AG09309 (cell line): ENCODE measurements around the gene FKBP9.
A peak's percentile ranks its signal among the peaks of the same experiment; 100 is the strongest.
"Not testable (repeated sequence)": the region's sequence is repeated elsewhere in the genome, so short reads cannot be mapped to it uniquely, and the experiment has no call there.

Experiments used
- DNase-seq: peaks from one replicate; pipeline ENCODE4 v3.0.0-alpha.2; 2010; ENCODE audit warnings: low read depth
- H3K4me3 ChIP-seq: 2 replicates; pipeline ENCODE4 v1.5.1; 2011; ENCODE audit warnings: mild to moderate bottlenecking, low read depth, low read length, moderate library complexity; ENCODE audit not compliant: control insufficient read depth
- TF ChIP-seq, protein P1 (sequence below): IDR thresholded peaks from 2 replicates; pipeline ENCODE4 v1.5.1; 2011; ENCODE audit warnings: mild to moderate bottlenecking, low read depth, low read length, inconsistent platforms; ENCODE audit not compliant: insufficient read depth, control insufficient read depth; ENCODE audit errors: missing control alignments

Gene FKBP9, protein sequence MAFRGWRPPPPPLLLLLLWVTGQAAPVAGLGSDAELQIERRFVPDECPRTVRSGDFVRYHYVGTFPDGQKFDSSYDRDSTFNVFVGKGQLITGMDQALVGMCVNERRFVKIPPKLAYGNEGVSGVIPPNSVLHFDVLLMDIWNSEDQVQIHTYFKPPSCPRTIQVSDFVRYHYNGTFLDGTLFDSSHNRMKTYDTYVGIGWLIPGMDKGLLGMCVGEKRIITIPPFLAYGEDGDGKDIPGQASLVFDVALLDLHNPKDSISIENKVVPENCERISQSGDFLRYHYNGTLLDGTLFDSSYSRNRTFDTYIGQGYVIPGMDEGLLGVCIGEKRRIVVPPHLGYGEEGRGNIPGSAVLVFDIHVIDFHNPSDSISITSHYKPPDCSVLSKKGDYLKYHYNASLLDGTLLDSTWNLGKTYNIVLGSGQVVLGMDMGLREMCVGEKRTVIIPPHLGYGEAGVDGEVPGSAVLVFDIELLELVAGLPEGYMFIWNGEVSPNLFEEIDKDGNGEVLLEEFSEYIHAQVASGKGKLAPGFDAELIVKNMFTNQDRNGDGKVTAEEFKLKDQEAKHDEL

GRCh38 chr7:32957326-32958045, at the start of gene FKBP9:
FKBP9 (plus strand) TSS chr7:32957440; CDS start chr7:32957574, 134 bp downstream.
- H3K4me3 ChIP-seq = peak within 1 kb of the TSS; percentile 86
- TF ChIP-seq, protein P1, sequence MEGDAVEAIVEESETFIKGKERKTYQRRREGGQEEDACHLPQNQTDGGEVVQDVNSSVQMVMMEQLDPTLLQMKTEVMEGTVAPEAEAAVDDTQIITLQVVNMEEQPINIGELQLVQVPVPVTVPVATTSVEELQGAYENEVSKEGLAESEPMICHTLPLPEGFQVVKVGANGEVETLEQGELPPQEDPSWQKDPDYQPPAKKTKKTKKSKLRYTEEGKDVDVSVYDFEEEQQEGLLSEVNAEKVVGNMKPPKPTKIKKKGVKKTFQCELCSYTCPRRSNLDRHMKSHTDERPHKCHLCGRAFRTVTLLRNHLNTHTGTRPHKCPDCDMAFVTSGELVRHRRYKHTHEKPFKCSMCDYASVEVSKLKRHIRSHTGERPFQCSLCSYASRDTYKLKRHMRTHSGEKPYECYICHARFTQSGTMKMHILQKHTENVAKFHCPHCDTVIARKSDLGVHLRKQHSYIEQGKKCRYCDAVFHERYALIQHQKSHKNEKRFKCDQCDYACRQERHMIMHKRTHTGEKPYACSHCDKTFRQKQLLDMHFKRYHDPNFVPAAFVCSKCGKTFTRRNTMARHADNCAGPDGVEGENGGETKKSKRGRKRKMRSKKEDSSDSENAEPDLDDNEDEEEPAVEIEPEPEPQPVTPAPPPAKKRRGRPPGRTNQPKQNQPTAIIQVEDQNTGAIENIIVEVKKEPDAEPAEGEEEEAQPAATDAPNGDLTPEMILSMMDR = no peak
- no peak for DNase-seq

DNA sequence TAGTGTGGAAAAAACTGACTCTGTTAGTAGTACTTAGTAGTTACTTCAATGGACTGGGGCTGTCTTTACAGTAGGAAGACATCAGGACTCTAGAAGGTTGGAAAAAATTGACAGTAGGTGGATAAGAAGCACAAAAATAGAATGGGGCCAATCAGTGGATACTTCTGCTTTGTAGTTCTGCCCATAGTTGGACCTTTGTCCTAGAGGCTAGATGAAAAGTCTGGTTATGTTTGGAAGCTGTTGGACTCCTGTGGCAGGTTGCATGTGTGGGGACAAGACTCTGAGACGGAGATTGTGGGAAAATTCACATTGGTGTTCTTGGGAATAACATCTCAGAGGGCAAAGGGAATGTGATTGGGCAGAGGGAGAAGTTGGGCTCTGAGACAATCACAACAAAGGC, 47.0 kb upstream of the FKBP9 start:
- H3K4me3 ChIP-seq = no peak overlapping the region
- TF ChIP-seq, protein P1 = no peak
- DNase-seq = no peak

GRCh38 chr7:32914184-32914583, 43.1 kb upstream of the FKBP9 start:
- H3K4me3 ChIP-seq = no peak overlapping the region
- TF ChIP-seq, protein P1 = no peak
- no peak for DNase-seq

- H3K4me3 ChIP-seq = no peak overlapping the region
- TF ChIP-seq, protein P1 = no peak
- no peak for DNase-seq
Measured at GRCh38 chr7:32915041-32915536, 42.2 kb upstream of the FKBP9 start.

DNA sequence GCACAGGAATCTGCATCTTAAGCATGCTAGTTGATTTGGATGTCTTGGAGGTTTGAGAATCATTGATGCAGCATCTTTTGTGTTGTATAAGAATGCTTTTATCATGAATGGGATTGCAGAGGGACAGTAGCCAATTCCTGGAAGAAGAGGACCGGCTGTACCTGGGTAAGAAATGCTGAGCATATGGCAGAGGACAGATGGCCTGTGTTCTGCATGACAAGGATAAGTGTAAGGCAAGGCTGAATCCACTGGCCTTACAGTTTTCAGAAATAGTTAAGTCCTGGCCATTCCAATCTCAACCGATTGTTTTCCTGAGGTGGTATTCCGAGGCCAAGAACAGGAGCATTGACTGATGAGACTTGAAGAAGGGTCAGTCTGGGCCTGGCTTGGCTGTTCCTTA, 41.2 kb upstream of the FKBP9 start:
- DNase-seq = no peak
- TF ChIP-seq, protein P1 = no peak
- H3K4me3 ChIP-seq = no peak overlapping the region

- not testable (repeated sequence) for H3K4me3 ChIP-seq, DNase-seq
Measured at GRCh38 chr7:32916994-32917393, 40.2 kb upstream of the FKBP9 start.
